ENCODE data around the gene WFIKKN2. TPM values are rescaled to one million over a fixed set of nuclear protein-coding genes. Genes with fewer than 3 reads are reported as not detected.
A peak's percentile ranks its signal among the peaks of the same experiment; 100 is the strongest.

Gene WFIKKN2
- total RNA-seq, 4 donors from 2014 or later, result 0.08 TPM; not detected in 3

- Histone ChIP-seq H3K36me3 (peaks cover 6 to 24% (median 9%) of the 10 kb centered on the region in 3 donors), H3K4me3 (peak within 1 kb of the TSS; percentile 92 to 99 (median 97)), H3K4me1 (peaks cover 7 to 59% (median 16%) of the 10 kb centered on the region in 3 donors), H3K9me3 (no peaks in the 10 kb centered on the region), H3K27ac (peak within 1 kb of the TSS; percentile 96 to 100 (median 100)), H3K27me3 (no peaks in the 10 kb centered on the region)
- intact Hi-C loops (cut with DNase I), result loop anchor here (5.0 kb wide), 1 partner anchor 86 kb away; no protein-coding TSS in a partner anchor
- WGBS, 2 donors, result 0 to 1% methylated on average over 18 to 26 of the region's 75 CpGs
- DNase-seq, result peak; percentile 78
- TF ChIP-seq CTCF (IDR thresholded peaks at IDR 0.05) (no peak), POLR2A (IDR thresholded peaks at IDR 0.05) (peak; percentile 56 to 100 (median 100))
Observed at GRCh38 chr17:50866261-50866949, 31.0 kb downstream of the WFIKKN2 start, which contains the start of gene TOB1. Gene TOB1, minus strand, starts transcription at chr17:50866354. Its CDS starts 2,337 bp downstream, at chr17:50864017.

DNA sequence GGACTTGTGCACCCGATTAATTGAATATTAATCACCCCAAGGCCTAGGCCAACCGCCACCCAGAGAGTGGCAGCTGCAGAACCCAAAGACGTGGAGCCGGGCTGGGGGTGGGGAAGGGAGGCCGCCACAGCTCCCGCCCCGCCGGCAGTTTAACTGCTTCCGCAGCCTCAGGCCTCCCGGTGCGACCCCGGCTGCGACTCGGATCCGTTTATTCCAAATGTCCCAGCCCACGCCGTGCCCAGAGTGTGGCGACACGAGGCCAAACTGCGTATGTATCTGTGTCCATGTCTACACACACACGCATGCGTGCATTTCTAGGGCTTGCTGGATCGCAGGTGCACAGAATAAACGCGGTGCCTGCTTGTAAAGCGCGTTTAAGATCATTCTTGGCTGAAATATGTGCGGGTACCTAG is 31.6 kb downstream of the WFIKKN2 start:
- 1% methylated on average over 22 to 25 of the region's 28 CpGs for WGBS, 2 donors
- H3K27me3 ChIP-seq, result no peaks in the 10 kb centered on the region
- H3K27ac ChIP-seq, result peak overlapping the region; percentile 96 to 100 (median 100)
- H3K4me1 ChIP-seq, result peaks cover 7 to 58% (median 16%) of the 10 kb centered on the region in 3 donors
- H3K4me3 ChIP-seq, result peak overlapping the region; percentile 92 to 99 (median 97)
- intact Hi-C loops (cut with DNase I), result loop anchor here (5.0 kb wide), 1 partner anchor 85 kb away; no protein-coding TSS in a partner anchor
- TF ChIP-seq POLR2A (IDR thresholded peaks at IDR 0.05) (no peak), CTCF (IDR thresholded peaks at IDR 0.05) (no peak)
- no peak for DNase-seq
- no peaks in the 10 kb centered on the region for H3K9me3 ChIP-seq
- H3K36me3 ChIP-seq, result peaks cover 6 to 18% (median 6%) of the 10 kb centered on the region in 3 donors

- no peaks in the 10 kb centered on the region for H3K9me3 ChIP-seq
- 1 to 2% methylated on average over 29 to 35 of the region's 35 CpGs for WGBS, 2 donors
- intact Hi-C loops (cut with DNase I), result loop anchor here (5.0 kb wide), 1 partner anchor 85 kb away; no protein-coding TSS in a partner anchor
Observed at GRCh38 chr17:50867363-50868139, 32.2 kb downstream of the WFIKKN2 start.

GRCh38 chr17:50868140-50868438 is 32.7 kb downstream of the WFIKKN2 start:
- Histone ChIP-seq H3K27me3 (no peaks in the 10 kb centered on the region), H3K36me3 (peaks cover 1 to 7% (median 3%) of the 10 kb centered on the region in 3 donors), H3K27ac (peak overlapping the region; percentile 96 to 100 (median 100)), H3K4me1 (peaks cover 2 to 58% (median 9%) of the 10 kb centered on the region in 3 donors), H3K4me3 (peak overlapping the region; percentile 92 to 99 (median 97)), H3K9me3 (no peaks in the 10 kb centered on the region)
- DNase-seq, result no peak
- intact Hi-C loops (cut with DNase I), result loop anchor here (5.0 kb wide), 1 partner anchor 84 kb away; no protein-coding TSS in a partner anchor
- TF ChIP-seq CTCF (IDR thresholded peaks at IDR 0.05), result no peak
- TF ChIP-seq POLR2A (IDR thresholded peaks at IDR 0.05), result no peak
- 0 to 3% methylated on average over 1 of the region's 1 CpG for WGBS, 2 donors

More at GRCh38 chr17:50867363-50868139, 32.2 kb downstream of the WFIKKN2 start:
- peaks cover 7 to 58% (median 15%) of the 10 kb centered on the region in 3 donors for H3K4me1 ChIP-seq
- H3K36me3 ChIP-seq, result peaks cover 6 to 12% (median 6%) of the 10 kb centered on the region in 3 donors
- TF ChIP-seq POLR2A (IDR thresholded peaks at IDR 0.05) (peak in 3 of 4 donors; percentile 66 to 80 (median 68)), CTCF (IDR thresholded peaks at IDR 0.05) (peak in 2 of 6 experiments; percentile 7 to 18)
- DNase-seq, result peak; percentile 93
- H3K27me3 ChIP-seq, result no peaks in the 10 kb centered on the region
- peak overlapping the region; percentile 96 to 100 (median 100) for H3K27ac ChIP-seq
- peak overlapping the region; percentile 92 to 99 (median 97) for H3K4me3 ChIP-seq
